Endothelial cell of umbilical vein (primary cell): ENCODE results near the gene SLC66A2. TPM values are rescaled to one million over a fixed set of nuclear protein-coding genes. Genes with fewer than 3 reads are reported as not detected.

Experiments used
- BruUV-seq: library from RNA; stranded (reverse); fragments of 400-500 nt; replicated peaks from 2 replicates; lab custom pipeline; 2021; lab: Mats Ljungman, UMichigan
- CTCF ChIA-PET: fragments of 300-600, 350-600 bp; sonication (Branson Sonifier 250); formaldehyde crosslinking; loops from one replicate; lab custom pipeline; 2021; ENCODE audit warnings: antibody characterized with exemption, inconsistent platforms; lab: Charles Lee
- POLR2A ChIA-PET: fragments of 300-600, 350-600 bp; sonication (Branson Sonifier 250); formaldehyde crosslinking; loops from one replicate; lab custom pipeline; 2021; ENCODE audit warnings: antibody characterized with exemption, inconsistent platforms; lab: Charles Lee
- DNase-seq: peaks from one replicate; pipeline ENCODE4 v3.0.0-alpha.2; 2011; ENCODE audit warnings: low read depth, low spot score
- FAIRE-seq: peaks from 2 replicates; lab custom pipeline; 2011; peaks lifted over from hg19 to GRCh38; lab: Jason Lieb, UNC
- H2AFZ ChIP-seq: 2 replicates; pipeline ENCODE4 v1.6.0; 2012; ENCODE audit warnings: low read depth, low read length, control low read depth, inconsistent platforms
- H3K27ac ChIP-seq: 2 replicates; pipeline ENCODE4 v1.5.1; 2011; ENCODE audit warnings: low read depth, mild to moderate bottlenecking, control low read depth, low read length, moderate library complexity; ENCODE audit not compliant: insufficient read depth
- H3K27me3 ChIP-seq, 2 experiments: 2 replicates each; pipeline versions ENCODE4 v1.6.0 to v1.6.1; 2011; ENCODE audit warnings: low read length in 2 of 2, mixed read lengths in 1 of 2; ENCODE audit not compliant: control insufficient read depth in 2 of 2, insufficient read depth in 2 of 2
- H3K36me3 ChIP-seq, 2 experiments: 2 replicates in 1 of 2; 3 replicates in 1 of 2; pipeline ENCODE4 v1.5.1; 2011; ENCODE audit warnings: low read length in 2 of 2, mild to moderate bottlenecking in 1 of 2, moderate library complexity in 1 of 2; ENCODE audit not compliant: control insufficient read depth in 2 of 2, insufficient read depth in 2 of 2; ENCODE audit errors: extremely low read depth in 1 of 2
- H3K4me1 ChIP-seq: 3 replicates; pipeline ENCODE4 v1.5.1; 2011; ENCODE audit warnings: mild to moderate bottlenecking, low read length; ENCODE audit not compliant: control insufficient read depth, insufficient read depth; ENCODE audit errors: extremely low read depth
- H3K4me2 ChIP-seq: 2 replicates; pipeline ENCODE4 v1.6.1; 2011; ENCODE audit warnings: low read length, control low read depth, mixed read lengths; ENCODE audit not compliant: insufficient read depth
- H3K4me3 ChIP-seq, 3 experiments: fragments of 200-600 bp in 1 of 3; sonication (generic), shearing (Covaris generic) in 1 of 3; replicated peaks in 1 of 3; 2 replicates each; pipeline ENCODE4 v1.5.1; 2011 to 2016; ENCODE audit warnings: control low read depth in 3 of 3, low read length in 3 of 3, mild to moderate bottlenecking in 2 of 3, inconsistent platforms in 1 of 3, low read depth in 1 of 3, moderate library complexity in 1 of 3; ENCODE audit not compliant: insufficient read depth in 1 of 3
- H3K79me2 ChIP-seq: 2 replicates; pipeline ENCODE4 v1.6.0; 2012; ENCODE audit warnings: low read length, inconsistent platforms; ENCODE audit not compliant: control insufficient read depth, insufficient read depth
- H3K9ac ChIP-seq: replicated peaks from 2 replicates; pipeline ENCODE3; 2011; ENCODE audit warnings: low read length, control low read depth; ENCODE audit not compliant: insufficient read depth; ENCODE audit errors: extremely low read depth
- H3K9me1 ChIP-seq: replicated peaks from 3 replicates; pipeline ENCODE4 v1.6.0; 2011; ENCODE audit warnings: mild to moderate bottlenecking, low read length; ENCODE audit not compliant: control insufficient read depth, insufficient read depth; ENCODE audit errors: extremely low read depth
- H3K9me3 ChIP-seq: replicated peaks from 2 replicates; pipeline ENCODE4 v1.5.1; 2012; ENCODE audit warnings: low read length, inconsistent platforms; ENCODE audit not compliant: control insufficient read depth, insufficient read depth
- H4K20me1 ChIP-seq: replicated peaks from 2 replicates; pipeline ENCODE3; 2011; ENCODE audit warnings: mild to moderate bottlenecking, low read length; ENCODE audit not compliant: control insufficient read depth, insufficient read depth; ENCODE audit errors: extremely low read depth
- CTCF ChIP-seq, 2 donors: IDR thresholded peaks; 1 replicate in 1 of 2; 2 replicates in 1 of 2; pipeline ENCODE4 v1.5.1; 2011; ENCODE audit warnings: low read length in 2 of 2, mild to moderate bottlenecking in 2 of 2, moderate library complexity in 2 of 2, control low read depth in 1 of 2, inconsistent platforms in 1 of 2, low read depth in 1 of 2; ENCODE audit not compliant: insufficient read depth in 1 of 2; ENCODE audit errors: extremely low read depth in 1 of 2
- EZH2 ChIP-seq: IDR thresholded peaks from 2 replicates; pipeline ENCODE4 v1.6.1; 2012; ENCODE audit warnings: borderline replicate concordance, low read depth, mild to moderate bottlenecking, moderate library complexity, low read length, inconsistent platforms; ENCODE audit not compliant: severe bottlenecking
- FOS ChIP-seq: IDR thresholded peaks from 2 replicates; pipeline ENCODE4 v1.6.1; 2011; ENCODE audit warnings: mild to moderate bottlenecking, low read length, moderate library complexity, borderline replicate concordance; ENCODE audit not compliant: insufficient read depth
- GATA2 ChIP-seq: IDR thresholded peaks from 2 replicates; pipeline ENCODE4 v1.7.0; 2011; ENCODE audit warnings: low read depth, mild to moderate bottlenecking, moderate library complexity, mixed read lengths, low read length; ENCODE audit not compliant: insufficient read length, insufficient read depth
- JUN ChIP-seq: IDR thresholded peaks from 2 replicates; pipeline ENCODE4 v1.6.1; 2011; ENCODE audit warnings: borderline replicate concordance, low read depth; ENCODE audit not compliant: insufficient read length, insufficient read depth
- MAX ChIP-seq: IDR thresholded peaks from 2 replicates; pipeline ENCODE4 v1.6.1; 2011; ENCODE audit not compliant: insufficient read depth, insufficient read length
- MYC ChIP-seq: IDR thresholded peaks from one replicate; pipeline ENCODE4 v1.6.1; 2011; ENCODE audit warnings: mild to moderate bottlenecking, low read depth, low read length
- POLR2A ChIP-seq: IDR thresholded peaks from 2 replicates; pipeline ENCODE4 v1.6.1; 2012; ENCODE audit warnings: low read depth, mild to moderate bottlenecking, control low read depth, low read length
- POLR2AphosphoS5 ChIP-seq: IDR thresholded peaks from 2 replicates; pipeline ENCODE4 v1.6.1; 2012; ENCODE audit warnings: low read depth, mild to moderate bottlenecking, control low read depth, low read length, moderate library complexity; ENCODE audit not compliant: insufficient read depth
- dilution Hi-C: fragments of 300-500 bp; cut with MboI; formaldehyde crosslinking; loops from one replicate; pipeline ENCODE4 v1.15.0; 2019; ENCODE audit warnings: low sequenced_read_pairs; ENCODE audit not compliant: extremely low pct_ligation_motif_present
- intact Hi-C: fragments of 100-400 bp; cut with micrococcal nuclease; formaldehyde crosslinking; loops from one replicate; pipeline ENCODE4 v1.10.0; 2022
- polyA plus RNA-seq, 4 experiments: library from polyadenylated mRNA; depleted of rRNA in 3 of 4; stranded (reverse) in 3 of 4; unstranded in 1 of 4; fragments of >200 nt; gene quantifications; 2 replicates each; pipeline versions ENCODE4 v1.2.1 to v1.2.3, GENCODE V29; 2011 to 2012; ENCODE audit warnings: missing spikeins in 1 of 4
- total RNA-seq: library from RNA; stranded (reverse); gene quantifications from 2 replicates; pipeline ENCODE4 v1.2.3, GENCODE V29; 2021

SLC66A2 gene
- total and polyA plus RNA-seq, 2 donors (not counting 3 experiments of a cell fraction or from before 2014, with no cell fraction given) = 32.5 to 37.1 TPM

GRCh38 chr18:79906706-79907105, 44.7 kb downstream of the SLC66A2 start:
- H3K79me2 ChIP-seq = no peaks in the 10 kb centered on the region
- H3K36me3 ChIP-seq = peaks cover 0 to 3% of the 10 kb centered on the region in 2 experiments
- POLR2A ChIA-PET = no interaction called here
- intact Hi-C loops (no loop called here), dilution Hi-C loops (no loop called here)
- H3K9me1 ChIP-seq = no peaks in the 10 kb centered on the region
- H3K9me3 ChIP-seq = no peaks in the 10 kb centered on the region
- no peak for FAIRE-seq
- H3K4me2 ChIP-seq = no peak overlapping the region
- H3K27me3 ChIP-seq = no peaks in the 10 kb centered on the region
- no peak for DNase-seq
- no peak overlapping the region for H2AFZ ChIP-seq
- H3K4me3 ChIP-seq = no peak overlapping the region
- H3K27ac ChIP-seq = no peak overlapping the region
- no peak for TF ChIP-seq POLR2A
- no peak for TF ChIP-seq MAX
- TF ChIP-seq EZH2 = no peak
- no peak for TF ChIP-seq MYC
- TF ChIP-seq FOS = no peak
- TF ChIP-seq GATA2 = no peak
- TF ChIP-seq POLR2AphosphoS5 = no peak
- CTCF ChIA-PET = interaction anchor here (0.7 to 1.3 kb wide), 3 partner anchors 9 to 128 kb away, joined by 3 to 4 read pairs (median 3); no protein-coding TSS in a partner anchor
- H4K20me1 ChIP-seq = no peaks in the 10 kb centered on the region
- no peaks in the 10 kb centered on the region for H3K4me1 ChIP-seq
- no peak overlapping the region for H3K9ac ChIP-seq
- BruUV-seq = no TSS peak

GRCh38 chr18:79905993-79906392, 45.5 kb downstream of the SLC66A2 start:
- DNase-seq (no peak), FAIRE-seq (no peak)
- H2AFZ ChIP-seq = no peak overlapping the region
- intact Hi-C loops (no loop called here), dilution Hi-C loops (no loop called here)
- no TSS peak for BruUV-seq
- no peaks in the 10 kb centered on the region for H3K9me3 ChIP-seq
- ChIA-PET CTCF (interaction anchor here (0.9 to 1.3 kb wide), 2 partner anchors 9 to 10 kb away, joined by 3 read pairs; no protein-coding TSS in a partner anchor), POLR2A (no interaction called here)
- no peak overlapping the region for H3K9ac ChIP-seq
- no peak overlapping the region for H3K4me2 ChIP-seq
- H3K4me3 ChIP-seq = no peak overlapping the region
- H3K9me1 ChIP-seq = no peaks in the 10 kb centered on the region
- TF ChIP-seq EZH2 = no peak
- no peak for TF ChIP-seq POLR2AphosphoS5
- TF ChIP-seq JUN = no peak
- no peak for TF ChIP-seq GATA2
- no peak for TF ChIP-seq FOS
- no peak for TF ChIP-seq MYC
- TF ChIP-seq CTCF (IDR thresholded peaks at IDR 0.05; ENCODE audit: extremely low read depth in 1 of 2, insufficient read depth in 1 of 2, low read depth in 1 of 2, low read length in 2 of 2) = no peak
- no peaks in the 10 kb centered on the region for H3K27me3 ChIP-seq
- no peaks in the 10 kb centered on the region for H3K4me1 ChIP-seq
- no peaks in the 10 kb centered on the region for H4K20me1 ChIP-seq
- peaks cover 0 to 3% of the 10 kb centered on the region in 2 experiments for H3K36me3 ChIP-seq
- no peak overlapping the region for H3K27ac ChIP-seq
- H3K79me2 ChIP-seq = no peaks in the 10 kb centered on the region
